H9 (cell line): Measurements from ENCODE around the gene IL3RA. TPM values are rescaled to one million over a fixed set of nuclear protein-coding genes. Genes with fewer than 3 reads are reported as not detected.

Source experiments
- DNase-seq: peaks from one replicate; pipeline ENCODE4 v3.0.0-alpha.2; 2017
- H2AFZ ChIP-seq: one replicate; pipeline ENCODE4 v1.6.1; 2013; ENCODE audit warnings: mild to moderate bottlenecking, low read length, control low read depth, moderate library complexity
- H2AK5ac ChIP-seq: 2 replicates; pipeline ENCODE4 v1.6.1; 2013; ENCODE audit warnings: low read length, control low read depth, mixed read lengths; ENCODE audit not compliant: insufficient read length
- H2BK120ac ChIP-seq: one replicate; pipeline ENCODE4 v1.6.1; 2013; ENCODE audit warnings: low read depth, mild to moderate bottlenecking, low read length, control low read depth, inconsistent platforms; ENCODE audit not compliant: poor library complexity, severe bottlenecking
- H2BK12ac ChIP-seq: 2 replicates; pipeline ENCODE4 v1.6.1; 2013; ENCODE audit warnings: low read length, control low read depth, mixed read lengths, low read depth; ENCODE audit not compliant: insufficient read length
- H2BK15ac ChIP-seq: 2 replicates; pipeline ENCODE4 v1.6.1; 2013; ENCODE audit warnings: low read depth, low read length, control low read depth
- H2BK20ac ChIP-seq: one replicate; pipeline ENCODE4 v1.6.1; 2013; ENCODE audit warnings: low read depth, mild to moderate bottlenecking, low read length, control low read depth, inconsistent platforms; ENCODE audit not compliant: poor library complexity, severe bottlenecking
- H2BK5ac ChIP-seq: 2 replicates; pipeline ENCODE4 v1.6.1; 2013; ENCODE audit warnings: low read length, control low read depth, mixed read lengths; ENCODE audit not compliant: insufficient read length
- H3K14ac ChIP-seq: 2 replicates; pipeline ENCODE4 v1.6.1; 2013; ENCODE audit warnings: low read length, control low read depth; ENCODE audit not compliant: insufficient read depth
- H3K18ac ChIP-seq: 2 replicates; pipeline ENCODE4 v1.6.1; 2013; ENCODE audit warnings: low read depth, mild to moderate bottlenecking, mixed read lengths, low read length, control low read depth; ENCODE audit not compliant: insufficient read length
- H3K23ac ChIP-seq: 2 replicates; pipeline ENCODE4 v1.6.1; 2013; ENCODE audit warnings: low read length, control low read depth, mixed read lengths, low read depth; ENCODE audit not compliant: insufficient read length
- H3K23me2 ChIP-seq: 2 replicates; pipeline ENCODE4 v1.6.1; 2013; ENCODE audit warnings: low read depth, mild to moderate bottlenecking, mixed read lengths, low read length, control low read depth; ENCODE audit not compliant: insufficient read length, poor library complexity, severe bottlenecking
- H3K27ac ChIP-seq: 2 replicates; pipeline ENCODE4 v1.5.1; 2013; ENCODE audit warnings: low read length, control low read depth, mixed read lengths, low read depth; ENCODE audit not compliant: insufficient read length
- H3K27me3 ChIP-seq: 2 replicates; pipeline ENCODE4 v1.6.1; 2013; ENCODE audit warnings: low read length, control low read depth, inconsistent platforms; ENCODE audit not compliant: insufficient read depth
- H3K4ac ChIP-seq: 2 replicates; pipeline ENCODE4 v1.6.1; 2013; ENCODE audit warnings: low read depth, mild to moderate bottlenecking, control low read depth, inconsistent platforms, low read length, moderate library complexity
- H3K4me1 ChIP-seq: 2 replicates; pipeline ENCODE4 v1.6.1; 2013; ENCODE audit warnings: low read length, control low read depth, inconsistent platforms; ENCODE audit not compliant: insufficient read depth
- H3K4me2 ChIP-seq: 2 replicates; pipeline ENCODE4 v1.6.1; 2013; ENCODE audit warnings: low read length, control low read depth, mixed read lengths; ENCODE audit not compliant: insufficient read length, insufficient read depth
- H3K56ac ChIP-seq: 2 replicates; pipeline ENCODE4 v1.6.1; 2013; ENCODE audit warnings: low read depth, mild to moderate bottlenecking, mixed read lengths, low read length, control low read depth; ENCODE audit not compliant: insufficient read length
- H3K79me1 ChIP-seq: 2 replicates; pipeline ENCODE4 v1.6.1; 2013; ENCODE audit warnings: low read depth, mild to moderate bottlenecking, moderate library complexity, low read length, control low read depth, inconsistent platforms; ENCODE audit not compliant: insufficient read depth, poor library complexity, severe bottlenecking
- H3K79me2 ChIP-seq: 2 replicates; pipeline ENCODE4 v1.6.1; 2013; ENCODE audit warnings: low read length, control low read depth, inconsistent platforms; ENCODE audit not compliant: insufficient read depth
- H3K9ac ChIP-seq: 2 replicates; pipeline ENCODE4 v1.6.1; 2013; ENCODE audit warnings: low read length, control low read depth, mixed read lengths; ENCODE audit not compliant: insufficient read length; ENCODE audit errors: extremely low read depth
- H3K9me3 ChIP-seq: one replicate; pipeline ENCODE4 v1.6.1; 2013; ENCODE audit warnings: low read depth, low read length, inconsistent platforms; ENCODE audit not compliant: control insufficient read depth
- H3T11ph ChIP-seq: one replicate; pipeline ENCODE4 v1.6.1; 2013; ENCODE audit warnings: mild to moderate bottlenecking, low read length, control low read depth, inconsistent platforms
- H4K20me1 ChIP-seq: one replicate; pipeline ENCODE4 v1.6.1; 2013; ENCODE audit not compliant: control insufficient read depth, insufficient read length, insufficient read depth
- H4K5ac ChIP-seq: 2 replicates; pipeline ENCODE4 v1.6.1; 2013; ENCODE audit warnings: low read depth, mild to moderate bottlenecking, mixed read lengths, low read length, control low read depth; ENCODE audit not compliant: insufficient read length
- H4K8ac ChIP-seq: replicated peaks from 2 replicates; pipeline ENCODE4 v1.6.1; 2013; ENCODE audit warnings: low read length, control low read depth, mixed read lengths, low read depth; ENCODE audit not compliant: insufficient read length
- H4K91ac ChIP-seq: 2 replicates; pipeline ENCODE4 v1.6.1; 2013; ENCODE audit warnings: low read depth, mild to moderate bottlenecking, moderate library complexity, mixed read lengths, low read length, control low read depth; ENCODE audit not compliant: insufficient read length
- H3K27ac Mint-ChIP-seq, 3 experiments: 2 replicates in 2 of 3; 3 replicates in 1 of 3; pipeline ENCODE4 v1.8.0; 2020 to 2021; ENCODE audit warnings: mixed read lengths in 3 of 3, mild to moderate bottlenecking in 1 of 3, moderate library complexity in 1 of 3
- H3K27me3 Mint-ChIP-seq: 2 replicates; pipeline ENCODE4 v1.8.0; 2021; ENCODE audit warnings: low read depth, mild to moderate bottlenecking, moderate library complexity, mixed read lengths
- H3K36me3 Mint-ChIP-seq, 3 experiments: 2 replicates in 2 of 3; 3 replicates in 1 of 3; pipeline ENCODE4 v1.8.0; 2020 to 2021; ENCODE audit warnings: low read depth in 3 of 3, mixed read lengths in 3 of 3; ENCODE audit not compliant: insufficient read depth in 1 of 3
- H3K4me1 Mint-ChIP-seq, 2 experiments: 2 replicates each; pipeline ENCODE4 v1.8.0; 2020; ENCODE audit warnings: mixed read lengths in 2 of 2
- H3K4me3 Mint-ChIP-seq, 2 experiments: 2 replicates in 1 of 2; 3 replicates in 1 of 2; pipeline ENCODE4 v1.8.0; 2020 to 2021; ENCODE audit warnings: mild to moderate bottlenecking in 2 of 2, mixed read lengths in 2 of 2, moderate library complexity in 1 of 2
- H3K9me3 Mint-ChIP-seq, 2 experiments: 2 replicates in 1 of 2; 3 replicates in 1 of 2; pipeline ENCODE4 v1.8.0; 2020; ENCODE audit warnings: mild to moderate bottlenecking in 2 of 2, mixed read lengths in 2 of 2, moderate library complexity in 1 of 2
- WGBS: extraction: QIAGEN DNeasy Blood & Tissue Kit; methylation state at CpG from one replicate; pipeline ENCODE4 v1.1.7; 2013; ENCODE audit warnings: missing lambda C conversion rate, low lambda C conversion rate, mixed read lengths; ENCODE audit not compliant: insufficient read length; ENCODE audit errors: extremely low coverage; 5-methylcytosine and 5-hydroxymethylcytosine counted together
- total RNA-seq: library from RNA; stranded (reverse); gene quantifications from 2 replicates; pipeline ENCODE4 v1.2.1, GENCODE V29; 2021
- TF ChIP-seq, protein P1 (sequence below): fragments of 200-600 bp; sonication (generic); conservative IDR thresholded peaks from 3 replicates; pipeline ENCODE4 v1.8.0; 2021; ENCODE audit warnings: antibody characterized with exemption, mild to moderate bottlenecking

IL3RA gene
- total RNA-seq, 1 experiment from 2014 or later = 0.24 TPM

DNA sequence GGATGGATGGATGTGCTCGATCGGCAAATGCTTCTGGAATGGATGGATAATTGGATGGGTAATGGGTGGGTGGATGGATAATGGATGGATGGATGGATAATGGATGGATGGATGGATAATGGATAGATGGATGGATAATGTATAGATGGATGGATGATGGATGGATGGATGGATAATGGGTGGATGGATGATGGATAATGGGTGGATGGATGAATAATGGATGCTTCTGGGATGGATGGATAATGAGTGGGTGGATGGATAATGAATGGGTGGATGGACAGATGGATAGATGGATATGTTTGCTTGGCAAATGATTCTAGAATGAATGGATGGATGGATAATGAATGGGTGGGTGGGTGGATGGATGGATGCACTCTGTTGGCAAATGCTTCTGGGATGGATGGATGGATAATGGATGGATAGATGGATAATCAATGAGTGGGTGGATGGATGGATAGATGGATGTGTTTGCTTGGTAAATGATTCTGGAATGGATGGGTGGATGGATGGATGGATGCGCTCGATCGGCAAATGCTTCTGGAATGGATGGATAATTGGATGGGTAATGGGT, 59.1 kb downstream of the IL3RA start:
- H3K79me2 ChIP-seq = peaks cover 10% of the 10 kb centered on the region; the same call in 1 of the 2 replicates

More for the DNA sequence above, 59.1 kb downstream of the IL3RA start:
- no peak overlapping the region for H3K23ac ChIP-seq
- H4K20me1 ChIP-seq = peaks cover 2% of the 10 kb centered on the region
- no peak overlapping the region for H3K18ac ChIP-seq
- H3K27ac Mint-ChIP-seq = no peak overlapping the region; a peak in 2 of 7 replicates
- H2BK20ac ChIP-seq = no peak overlapping the region
- H4K91ac ChIP-seq = no peak overlapping the region
- H2BK120ac ChIP-seq = no peak overlapping the region
- peaks cover 24 to 32% of the 10 kb centered on the region in 2 experiments for H3K4me1 Mint-ChIP-seq
- H3K4me1 ChIP-seq = no peaks in the 10 kb centered on the region; the same call in 1 of the 2 replicates
- no peak overlapping the region for H4K8ac ChIP-seq
- H2BK5ac ChIP-seq = no peak overlapping the region
- no peak overlapping the region for H2BK15ac ChIP-seq
- H3K9me3 Mint-ChIP-seq = peaks cover 3 to 4% of the 10 kb centered on the region in 2 experiments; a peak in 3 of 5 replicates
- WGBS = no CpG with 5 or more reads among the region's 5 CpGs
- H3T11ph ChIP-seq = no peak overlapping the region
- no peak overlapping the region for H3K56ac ChIP-seq
- no peak overlapping the region for H2BK12ac ChIP-seq
- no peak overlapping the region for H2AFZ ChIP-seq
- H3K9ac ChIP-seq = no peak overlapping the region
- H3K9me3 ChIP-seq = no peaks in the 10 kb centered on the region
- no peaks in the 10 kb centered on the region for H3K27me3 ChIP-seq
- TF ChIP-seq, protein P1, sequence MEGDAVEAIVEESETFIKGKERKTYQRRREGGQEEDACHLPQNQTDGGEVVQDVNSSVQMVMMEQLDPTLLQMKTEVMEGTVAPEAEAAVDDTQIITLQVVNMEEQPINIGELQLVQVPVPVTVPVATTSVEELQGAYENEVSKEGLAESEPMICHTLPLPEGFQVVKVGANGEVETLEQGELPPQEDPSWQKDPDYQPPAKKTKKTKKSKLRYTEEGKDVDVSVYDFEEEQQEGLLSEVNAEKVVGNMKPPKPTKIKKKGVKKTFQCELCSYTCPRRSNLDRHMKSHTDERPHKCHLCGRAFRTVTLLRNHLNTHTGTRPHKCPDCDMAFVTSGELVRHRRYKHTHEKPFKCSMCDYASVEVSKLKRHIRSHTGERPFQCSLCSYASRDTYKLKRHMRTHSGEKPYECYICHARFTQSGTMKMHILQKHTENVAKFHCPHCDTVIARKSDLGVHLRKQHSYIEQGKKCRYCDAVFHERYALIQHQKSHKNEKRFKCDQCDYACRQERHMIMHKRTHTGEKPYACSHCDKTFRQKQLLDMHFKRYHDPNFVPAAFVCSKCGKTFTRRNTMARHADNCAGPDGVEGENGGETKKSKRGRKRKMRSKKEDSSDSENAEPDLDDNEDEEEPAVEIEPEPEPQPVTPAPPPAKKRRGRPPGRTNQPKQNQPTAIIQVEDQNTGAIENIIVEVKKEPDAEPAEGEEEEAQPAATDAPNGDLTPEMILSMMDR = no peak
- no peak for DNase-seq
- peaks cover 13% of the 10 kb centered on the region for H3K79me1 ChIP-seq
- no peak overlapping the region for H4K5ac ChIP-seq
- H3K36me3 Mint-ChIP-seq = peaks cover 24 to 57% (median 32%) of the 10 kb centered on the region in 3 experiments
- H3K14ac ChIP-seq = no peak overlapping the region
- H3K4me2 ChIP-seq = no peak overlapping the region
- peak overlapping the region; percentile 1 to 92; a peak in 4 of 5 replicates for H3K4me3 Mint-ChIP-seq
- no peaks in the 10 kb centered on the region; the same call in 1 of the 2 replicates for H3K27me3 Mint-ChIP-seq
- H2AK5ac ChIP-seq = no peak overlapping the region
- H3K27ac ChIP-seq = no peak overlapping the region
- H3K4ac ChIP-seq = no peak overlapping the region
- peaks cover 8% of the 10 kb centered on the region for H3K23me2 ChIP-seq
